ENCODE measurements around the gene CDH13.

The CDH13 gene

GRCh38 chr16:82605863-82606620 is 20.7 kb upstream of the CDH13 start:
- TF ChIP-seq CTCF (IDR thresholded peaks at IDR 0.05; ENCODE audit: low read depth, low read length) = no peak
- H3K4me3 ChIP-seq (ENCODE audit: low read depth, low read length) = no peak overlapping the region

DNA sequence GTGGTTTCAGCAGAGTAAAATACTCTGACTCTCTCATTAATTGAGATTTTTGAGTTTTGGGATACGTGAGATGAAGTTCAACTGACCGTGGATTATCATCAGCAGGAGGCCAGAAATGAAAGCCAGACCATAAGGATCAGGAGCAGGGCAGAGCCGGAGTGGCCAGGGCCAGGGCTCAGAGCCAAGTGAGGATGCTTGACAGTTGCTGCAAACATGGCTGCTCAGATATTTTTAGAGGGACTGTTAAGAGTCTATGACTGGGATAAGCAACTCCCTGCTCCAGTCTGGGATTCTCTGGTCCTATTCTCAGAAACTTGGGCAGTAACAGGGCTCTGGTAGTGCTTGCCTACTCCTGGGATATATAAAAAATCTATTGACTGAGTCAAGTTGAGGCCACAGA is 17.6 kb upstream of the CDH13 start:
- no peak overlapping the region for H3K4me3 ChIP-seq (ENCODE audit: low read depth, low read length)
- TF ChIP-seq CTCF (IDR thresholded peaks at IDR 0.05; ENCODE audit: low read depth, low read length) = no peak

GRCh38 chr16:82612263-82612662 is 14.5 kb upstream of the CDH13 start:
- no peak for TF ChIP-seq CTCF (IDR thresholded peaks at IDR 0.05; ENCODE audit: low read depth, low read length)
- no peak overlapping the region for H3K4me3 ChIP-seq (ENCODE audit: low read depth, low read length)

GRCh38 chr16:82616356-82616755 is 10.4 kb upstream of the CDH13 start:
- no peak for TF ChIP-seq CTCF (IDR thresholded peaks at IDR 0.05; ENCODE audit: low read depth, low read length)
- no peak overlapping the region for H3K4me3 ChIP-seq (ENCODE audit: low read depth, low read length)

- no peak for TF ChIP-seq CTCF (IDR thresholded peaks at IDR 0.05; ENCODE audit: low read depth, low read length)
- H3K4me3 ChIP-seq (ENCODE audit: low read depth, low read length) = no peak overlapping the region
These were observed 5.0 kb upstream of the CDH13 start for GRCh38 chr16:82621781-82622180.

DNA sequence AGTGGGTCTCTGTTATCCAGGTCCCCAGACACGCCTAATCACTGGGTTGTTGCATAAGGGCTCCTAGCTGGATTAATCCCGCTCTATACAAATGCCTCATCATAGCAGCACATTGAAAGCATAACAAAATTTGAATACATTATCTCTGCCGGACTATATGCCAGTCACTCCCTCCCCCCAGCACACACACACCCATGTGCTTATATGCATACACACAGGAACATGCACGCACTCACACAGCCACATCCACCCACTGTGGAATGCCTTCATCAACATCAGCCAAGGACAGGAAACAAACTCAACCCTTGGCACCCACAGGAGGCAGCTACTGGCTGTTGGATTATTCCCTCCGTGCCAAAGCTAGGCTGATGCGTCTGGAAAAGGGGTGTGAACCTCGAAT is 3.5 kb upstream of the CDH13 start:
- TF ChIP-seq CTCF (IDR thresholded peaks at IDR 0.05; ENCODE audit: low read depth, low read length) = no peak
- H3K4me3 ChIP-seq (ENCODE audit: low read depth, low read length) = no peak overlapping the region

- TF ChIP-seq CTCF (IDR thresholded peaks at IDR 0.05; ENCODE audit: low read depth, low read length) = no peak
- no peak overlapping the region for H3K4me3 ChIP-seq (ENCODE audit: low read depth, low read length)
These were observed 1.5 kb upstream of the CDH13 start for GRCh38 chr16:82625066-82625968.
